SK-N-SH (cell line): Measurements from ENCODE around the gene RFTN1. TPM values are rescaled to one million over a fixed set of nuclear protein-coding genes. Genes with fewer than 3 reads are reported as not detected.

ENCODE experiments used
- CTCF ChIA-PET: fragments of 300-600, 350-600 bp; formaldehyde crosslinking; extraction: SDS; loops from one replicate; lab custom pipeline; 2021; lab: Yijun Ruan, JAX
- POLR2A ChIA-PET: fragments of 350-600 bp; sonication (Branson Sonifier 250); formaldehyde crosslinking; extraction: SDS; loops from one replicate; lab custom pipeline; 2020; ENCODE audit warnings: antibody characterized with exemption, inconsistent platforms; lab: Yijun Ruan, JAX
- DNase-seq: peaks from one replicate; pipeline ENCODE4 v3.0.0; 2012
- H2AFZ ChIP-seq: fragments of 200-600 bp; sonication (generic); 2 replicates; pipeline ENCODE4 v1.8.1; 2016; ENCODE audit warnings: antibody characterized with exemption, mild to moderate bottlenecking, low read depth
- H3F3A ChIP-seq: fragments of 200-600 bp; sonication (generic); replicated peaks from 2 replicates; pipeline ENCODE3; 2016; ENCODE audit warnings: antibody characterized with exemption, mild to moderate bottlenecking; ENCODE audit not compliant: insufficient read depth
- H3K27ac ChIP-seq, 2 experiments: fragments of 200-500 bp in 1 of 2; fragments of 200-600 bp in 1 of 2; sonication (Bioruptor generic) in 1 of 2; sonication (generic), shearing (Covaris generic) in 1 of 2; 2 replicates each; pipeline versions ENCODE4 v1.5.1 to v1.6.1; 2014 to 2016; ENCODE audit warnings: low read depth in 2 of 2, inconsistent platforms in 1 of 2, low read length in 1 of 2, mild to moderate bottlenecking in 1 of 2, mixed read lengths in 1 of 2
- H3K27me3 ChIP-seq: fragments of 200-600 bp; sonication (generic), shearing (Covaris generic); 2 replicates; pipeline ENCODE4 v1.6.1; 2016; ENCODE audit warnings: mixed run types; ENCODE audit not compliant: insufficient read depth
- H3K36me3 ChIP-seq, 2 experiments: fragments of 200-500 bp in 1 of 2; fragments of 200-600 bp in 1 of 2; sonication (Bioruptor generic) in 1 of 2; sonication (generic) in 1 of 2; replicated peaks in 1 of 2; 2 replicates each; pipeline versions ENCODE3 to v1.5.1; 2014 to 2016; ENCODE audit warnings: low read length in 1 of 2, mild to moderate bottlenecking in 1 of 2; ENCODE audit not compliant: insufficient read depth in 2 of 2, control insufficient read depth in 1 of 2
- H3K4me1 ChIP-seq, 2 experiments: fragments of 200-500 bp in 1 of 2; fragments of 200-600 bp in 1 of 2; sonication (Bioruptor generic) in 1 of 2; sonication (generic), shearing (Covaris generic) in 1 of 2; 2 replicates each; pipeline versions ENCODE4 v1.5.1 to v1.6.1; 2014 to 2016; ENCODE audit warnings: low read depth in 1 of 2, low read length in 1 of 2, mixed run types in 1 of 2; ENCODE audit not compliant: insufficient read depth in 2 of 2, control insufficient read depth in 1 of 2
- H3K4me2 ChIP-seq: fragments of 200-600 bp; sonication (generic), shearing (Covaris generic); 2 replicates; pipeline ENCODE4 v1.6.1; 2017; ENCODE audit warnings: mixed run types
- H3K4me3 ChIP-seq, 2 experiments: fragments of 200-500 bp in 1 of 2; fragments of 200-600 bp in 1 of 2; sonication (Bioruptor generic) in 1 of 2; sonication (generic), shearing (Covaris generic) in 1 of 2; 2 replicates each; pipeline versions ENCODE4 v1.5.1 to v1.8.1; 2014 to 2016; ENCODE audit warnings: low read depth in 2 of 2, inconsistent platforms in 1 of 2, low read length in 1 of 2, mild to moderate bottlenecking in 1 of 2, mixed read lengths in 1 of 2, moderate library complexity in 1 of 2
- H3K79me2 ChIP-seq: fragments of 200-600 bp; sonication (generic); 2 replicates; pipeline ENCODE4 v1.8.1; 2017; ENCODE audit warnings: mild to moderate bottlenecking; ENCODE audit not compliant: insufficient read depth
- H3K9ac ChIP-seq: fragments of 200-600 bp; sonication (generic); 2 replicates; pipeline ENCODE4 v1.6.1; 2017; ENCODE audit warnings: mixed run types
- H3K9me2 ChIP-seq: fragments of 200-600 bp; sonication (generic); 2 replicates; pipeline ENCODE4 v1.6.1; 2017; ENCODE audit warnings: mixed run types
- H3K9me3 ChIP-seq: fragments of 200-600 bp; sonication (generic); 2 replicates; pipeline ENCODE4 v1.6.1; 2017; ENCODE audit warnings: mixed run types, mild to moderate bottlenecking, moderate library complexity
- H4K20me1 ChIP-seq: fragments of 200-600 bp; sonication (generic); 2 replicates; pipeline ENCODE4 v1.6.1; 2017; ENCODE audit warnings: mild to moderate bottlenecking, mixed run types; ENCODE audit not compliant: insufficient read depth
- FOXM1 ChIP-seq: IDR thresholded peaks from 2 replicates; pipeline ENCODE4 v1.4.0; 2012; ENCODE audit warnings: low read depth, mild to moderate bottlenecking
- GATA2 ChIP-seq: sonication (generic); formaldehyde crosslinking; IDR thresholded peaks from 2 replicates; pipeline ENCODE4 v1.5.0; 2020; ENCODE audit warnings: mild to moderate bottlenecking, missing genetic modification reagents
- SIN3A ChIP-seq: IDR thresholded peaks from 2 replicates; pipeline ENCODE4 v1.6.1; 2012; ENCODE audit warnings: low read depth, mild to moderate bottlenecking, low read length, moderate library complexity, borderline replicate concordance
- USF2 ChIP-seq: fragments of 150-350 bp; IDR thresholded peaks from 2 replicates; pipeline ENCODE4 v1.6.1; 2017; ENCODE audit warnings: antibody characterized with exemption, low read length, low read depth, borderline replicate concordance
- YY1 ChIP-seq: IDR thresholded peaks from 2 replicates; pipeline ENCODE4 v1.4.0; 2012; ENCODE audit warnings: low read depth, mild to moderate bottlenecking
- ZBTB33 ChIP-seq: IDR thresholded peaks from 2 replicates; pipeline ENCODE4 v1.4.0; 2012; ENCODE audit warnings: low read depth, borderline replicate concordance
- WGBS: methylation state at CpG from one replicate; pipeline ENCODE4 v1.1.6; 2017; ENCODE audit warnings: low lambda C conversion rate; 5-methylcytosine and 5-hydroxymethylcytosine counted together
- polyA plus RNA-seq, 3 experiments: library from polyadenylated mRNA; depleted of rRNA; stranded (reverse); fragments of >200 nt; gene quantifications; 2 replicates each; pipeline ENCODE4 v1.2.3, GENCODE V29; 2012

Gene RFTN1
- polyA plus RNA-seq, 1 of the 3 experiments (the other 2 are of a cell fraction) = 21.2 TPM

- Histone ChIP-seq H3K79me2 (peaks cover 19% of the 10 kb centered on the region; the same call in 1 of the 2 replicates), H2AFZ (no peak overlapping the region), H3K4me1 (peaks cover 0 to 22% of the 10 kb centered on the region in 2 experiments; a peak in 2 of 4 replicates), H3K27ac (no peak overlapping the region), H3K36me3 (no peaks in the 10 kb centered on the region), H3K9me3 (no peaks in the 10 kb centered on the region), H3K4me2 (no peak overlapping the region), H3K9me2 (no peaks in the 10 kb centered on the region), H4K20me1 (no peaks in the 10 kb centered on the region), H3K9ac (no peak overlapping the region), H3K4me3 (no peak overlapping the region), H3K27me3 (no peaks in the 10 kb centered on the region), H3F3A (no peaks in the 10 kb centered on the region)
- no peak for TF ChIP-seq USF2
- TF ChIP-seq FOXM1 = no peak
- no peak for TF ChIP-seq YY1
- TF ChIP-seq GATA2 (CRISPR knock-in tag) = no peak
- TF ChIP-seq ZBTB33 = no peak
- no peak for DNase-seq
- CTCF ChIA-PET = no interaction called here
- POLR2A ChIA-PET = interaction anchor here (1.8 kb wide), 1 partner anchor 60 kb away, joined by 3 read pairs; no protein-coding TSS in a partner anchor
- WGBS = 95% methylated on average over 8 of the region's 8 CpGs
Measured at GRCh38 chr3:16455966-16456365, 57.5 kb downstream of the RFTN1 start.

GRCh38 chr3:16455001-16455400 is 58.5 kb downstream of the RFTN1 start:
- no peaks in the 10 kb centered on the region for H3K9me2 ChIP-seq
- no peaks in the 10 kb centered on the region for H3K36me3 ChIP-seq
- H4K20me1 ChIP-seq = no peaks in the 10 kb centered on the region
- ChIA-PET CTCF (interaction anchor here (1.1 kb wide), 1 partner anchor 95 kb away, joined by 3 read pairs; no protein-coding TSS in a partner anchor), POLR2A (interaction anchor here (1.8 kb wide), 1 partner anchor 61 kb away, joined by 3 read pairs; no protein-coding TSS in a partner anchor)
- H3K9me3 ChIP-seq = no peaks in the 10 kb centered on the region
- H3K79me2 ChIP-seq = peaks cover 18% of the 10 kb centered on the region; the same call in 1 of the 2 replicates
- no peak overlapping the region for H3K4me3 ChIP-seq
- H3K9ac ChIP-seq = no peak overlapping the region
- no peak overlapping the region; a peak in 1 of 4 replicates for H3K27ac ChIP-seq
- no peak overlapping the region for H3K4me2 ChIP-seq
- H2AFZ ChIP-seq = no peak overlapping the region
- no peaks in the 10 kb centered on the region for H3K27me3 ChIP-seq
- peaks cover 0 to 16% of the 10 kb centered on the region in 2 experiments; a peak in 2 of 4 replicates for H3K4me1 ChIP-seq
- DNase-seq = no peak
- 94% methylated on average over 7 of the region's 7 CpGs for WGBS
- no peak for TF ChIP-seq YY1
- no peak for TF ChIP-seq ZBTB33
- no peak for TF ChIP-seq SIN3A
- no peaks in the 10 kb centered on the region for H3F3A ChIP-seq
